ENCODE measurements around the gene CDYL2.
"Not testable (repeated sequence)": the region's sequence is repeated elsewhere in the genome, so short reads cannot be mapped to it uniquely, and the experiment has no call there.

The CDYL2 gene

GRCh38 chr16:80752541-80752940, 51.9 kb downstream of the CDYL2 start:
- H3K27ac Mint-ChIP-seq = no peak overlapping the region
- intact Hi-C loops (cut with micrococcal nuclease) = no loop called here
- H3K36me3 Mint-ChIP-seq (ENCODE audit: low read depth) = no peaks in the 10 kb centered on the region
- H3K4me3 Mint-ChIP-seq = no peak overlapping the region
- no peaks in the 10 kb centered on the region for H3K4me1 Mint-ChIP-seq (ENCODE audit: low read depth)
- no peaks in the 10 kb centered on the region for H3K27me3 Mint-ChIP-seq
- no peaks in the 10 kb centered on the region for H3K9me3 Mint-ChIP-seq

DNA sequence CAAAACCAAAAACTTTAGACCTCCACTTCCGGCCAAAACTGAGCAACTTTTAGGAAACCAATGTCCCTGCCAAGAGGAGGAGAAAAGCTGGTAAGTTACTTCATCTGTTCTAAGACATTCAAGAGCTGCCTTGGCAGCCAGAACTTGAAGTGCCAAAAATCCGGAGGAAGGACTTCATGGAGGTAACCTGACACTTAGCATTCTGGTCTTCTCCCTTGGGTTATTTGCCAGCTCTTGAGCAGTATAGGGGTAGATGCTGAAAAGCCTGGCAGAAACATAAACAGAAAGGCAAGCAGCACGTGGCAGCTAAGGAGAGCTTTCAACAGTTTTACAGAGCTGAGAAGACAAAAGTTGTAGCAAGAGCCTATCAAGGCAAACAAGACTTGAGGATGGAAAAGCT, 53.2 kb downstream of the CDYL2 start:
- no peak overlapping the region for H3K4me3 Mint-ChIP-seq
- no peaks in the 10 kb centered on the region for H3K9me3 Mint-ChIP-seq
- no peak overlapping the region for H3K27ac Mint-ChIP-seq
- H3K4me1 Mint-ChIP-seq (ENCODE audit: low read depth) = no peaks in the 10 kb centered on the region
- H3K27me3 Mint-ChIP-seq = no peaks in the 10 kb centered on the region
- H3K36me3 Mint-ChIP-seq (ENCODE audit: low read depth) = no peaks in the 10 kb centered on the region
- intact Hi-C loops (cut with micrococcal nuclease) = no loop called here

- Mint-ChIP-seq H3K36me3 (ENCODE audit: low read depth) (peaks cover 12% of the 10 kb centered on the region), H3K4me1 (ENCODE audit: low read depth) (peaks cover 7% of the 10 kb centered on the region), H3K4me3 (no peak overlapping the region), H3K27me3 (no peaks in the 10 kb centered on the region), H3K9me3 (peaks cover 19% of the 10 kb centered on the region), H3K27ac (no peak overlapping the region)
- intact Hi-C loops (cut with micrococcal nuclease) = no loop called here
These were observed 58.2 kb downstream of the CDYL2 start for GRCh38 chr16:80746231-80746630.

DNA sequence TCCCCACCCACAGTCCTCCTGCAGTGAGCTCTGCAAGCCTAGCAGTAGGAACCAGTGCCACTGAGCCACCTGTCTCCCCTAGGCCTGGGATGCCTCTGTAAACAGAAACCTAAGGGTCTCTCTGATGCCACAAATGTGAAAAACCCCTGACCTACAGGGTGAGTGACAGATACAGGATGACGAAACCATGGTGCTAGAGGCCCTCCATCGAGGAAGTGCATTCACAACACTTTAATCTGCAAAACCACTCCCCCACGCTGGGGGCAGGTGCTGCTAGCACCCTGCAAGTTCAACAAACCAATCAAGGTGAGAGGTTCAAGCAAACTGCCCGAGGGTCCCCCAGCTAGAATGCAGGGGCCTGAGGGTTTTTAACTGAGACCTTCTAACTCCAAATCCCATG, 59.5 kb downstream of the CDYL2 start:
- intact Hi-C loops (cut with micrococcal nuclease) = no loop called here
- Mint-ChIP-seq H3K4me3 (no peak overlapping the region), H3K36me3 (ENCODE audit: low read depth) (peaks cover 12% of the 10 kb centered on the region), H3K4me1 (ENCODE audit: low read depth) (peaks cover 7% of the 10 kb centered on the region), H3K27me3 (no peaks in the 10 kb centered on the region), H3K9me3 (peaks cover 29% of the 10 kb centered on the region), H3K27ac (no peak overlapping the region)

GRCh38 chr16:80743772-80744171, 60.6 kb downstream of the CDYL2 start:
- Mint-ChIP-seq H3K9me3 (peaks cover 40% of the 10 kb centered on the region), H3K27ac (no peak overlapping the region), H3K27me3 (no peaks in the 10 kb centered on the region), H3K36me3 (ENCODE audit: low read depth) (peaks cover 12% of the 10 kb centered on the region), H3K4me3 (no peak overlapping the region), H3K4me1 (ENCODE audit: low read depth) (peaks cover 7% of the 10 kb centered on the region)
- intact Hi-C loops (cut with micrococcal nuclease) = no loop called here

DNA sequence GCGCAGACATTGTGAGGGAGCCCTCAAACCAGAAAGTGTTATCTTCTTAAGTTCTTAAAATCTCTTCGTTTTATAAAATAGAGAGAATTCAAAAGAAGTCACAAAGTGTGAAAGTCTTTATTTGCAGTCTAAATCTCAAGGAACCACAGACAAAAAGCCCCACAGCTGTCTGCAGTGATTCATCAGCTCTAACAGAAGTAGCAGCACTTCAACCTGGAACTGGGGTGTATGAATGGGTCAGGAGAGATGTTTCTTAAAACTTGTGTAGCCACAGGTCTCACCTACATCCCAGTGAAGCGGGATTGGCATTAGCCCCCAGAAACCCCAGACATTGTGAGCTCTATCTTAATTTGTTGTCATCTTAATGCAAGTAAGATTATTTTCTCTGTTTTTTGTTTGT, 61.1 kb downstream of the CDYL2 start:
- Mint-ChIP-seq H3K27me3 (no peaks in the 10 kb centered on the region), H3K4me1 (ENCODE audit: low read depth) (peaks cover 7% of the 10 kb centered on the region), H3K9me3 (peaks cover 42% of the 10 kb centered on the region), H3K4me3 (no peak overlapping the region), H3K36me3 (ENCODE audit: low read depth) (peaks cover 12% of the 10 kb centered on the region), H3K27ac (no peak overlapping the region)
- intact Hi-C loops (cut with micrococcal nuclease) = no loop called here

DNA sequence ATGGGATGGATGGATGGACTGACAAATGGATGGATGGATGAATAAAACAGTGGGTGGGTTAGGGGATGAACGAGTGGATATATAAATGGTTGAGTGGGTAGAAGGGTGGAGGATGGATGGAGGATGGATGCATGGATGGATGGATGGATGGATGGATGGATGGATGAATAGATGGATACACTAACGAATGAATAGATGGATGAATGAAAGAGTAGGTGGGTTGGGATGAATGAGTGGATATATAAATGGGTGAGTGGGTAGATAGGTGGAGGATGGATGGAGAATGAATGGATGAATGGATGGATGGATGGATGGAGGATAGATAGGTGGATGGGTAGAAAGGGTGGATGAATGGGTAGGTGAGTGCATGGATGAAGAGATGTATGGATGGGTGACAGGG, 62.1 kb downstream of the CDYL2 start:
- Mint-ChIP-seq H3K36me3 (ENCODE audit: low read depth) (peaks cover 12% of the 10 kb centered on the region), H3K4me1 (ENCODE audit: low read depth) (peaks cover 7% of the 10 kb centered on the region), H3K27ac (no peak overlapping the region), H3K4me3 (no peak overlapping the region), H3K9me3 (peaks cover 42% of the 10 kb centered on the region), H3K27me3 (no peaks in the 10 kb centered on the region)
- intact Hi-C loops (cut with micrococcal nuclease) = no loop called here

DNA sequence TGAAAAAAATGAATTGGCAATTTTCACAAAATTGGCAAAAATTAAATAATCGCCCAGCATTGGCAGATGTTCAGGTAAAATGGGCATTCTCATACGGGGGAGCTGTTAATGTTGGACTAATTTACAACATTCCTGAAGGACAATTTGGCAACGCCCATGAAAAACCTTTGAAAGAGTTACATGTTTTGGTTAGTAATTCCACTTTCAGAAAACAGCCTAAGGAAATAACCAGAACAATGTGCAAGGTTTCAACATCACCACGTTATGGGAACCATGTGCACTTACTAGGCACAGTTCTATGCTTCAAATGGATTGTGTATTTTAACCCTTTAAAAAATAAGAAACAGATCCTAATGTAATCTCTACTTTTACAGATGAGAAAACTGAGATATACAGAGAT, 62.7 kb downstream of the CDYL2 start:
- Mint-ChIP-seq H3K4me3 (no peak overlapping the region), H3K27me3 (no peaks in the 10 kb centered on the region), H3K4me1 (ENCODE audit: low read depth) (peaks cover 7% of the 10 kb centered on the region), H3K36me3 (ENCODE audit: low read depth) (peaks cover 12% of the 10 kb centered on the region), H3K27ac (no peak overlapping the region), H3K9me3 (peaks cover 42% of the 10 kb centered on the region)
- intact Hi-C loops (cut with micrococcal nuclease) = no loop called here

- Mint-ChIP-seq H3K27me3 (no peaks in the 10 kb centered on the region), H3K4me3 (no peak overlapping the region), H3K9me3 (peaks cover 42% of the 10 kb centered on the region), H3K36me3 (ENCODE audit: low read depth) (peaks cover 12% of the 10 kb centered on the region), H3K4me1 (ENCODE audit: low read depth) (peaks cover 7% of the 10 kb centered on the region), H3K27ac (no peak overlapping the region)
- intact Hi-C loops (cut with micrococcal nuclease) = no loop called here
These were observed 64.9 kb downstream of the CDYL2 start for GRCh38 chr16:80739523-80739922.

- intact Hi-C loops (cut with micrococcal nuclease) = no loop called here
- H3K27ac Mint-ChIP-seq = no peak overlapping the region
- no peaks in the 10 kb centered on the region for H3K4me1 Mint-ChIP-seq (ENCODE audit: low read depth)
- H3K27me3 Mint-ChIP-seq = no peaks in the 10 kb centered on the region
- H3K9me3 Mint-ChIP-seq = peaks cover 42% of the 10 kb centered on the region
- H3K4me3 Mint-ChIP-seq = no peak overlapping the region
- peaks cover 12% of the 10 kb centered on the region for H3K36me3 Mint-ChIP-seq (ENCODE audit: low read depth)
These were observed 65.9 kb downstream of the CDYL2 start for GRCh38 chr16:80738521-80738920.

- Mint-ChIP-seq H3K27ac (no peak overlapping the region), H3K27me3 (no peaks in the 10 kb centered on the region), H3K36me3 (ENCODE audit: low read depth) (no peaks in the 10 kb centered on the region), H3K9me3 (peaks cover 33% of the 10 kb centered on the region), H3K4me3 (no peak overlapping the region), H3K4me1 (ENCODE audit: low read depth) (no peaks in the 10 kb centered on the region)
- intact Hi-C loops (cut with micrococcal nuclease) = no loop called here
These were observed 68.6 kb downstream of the CDYL2 start for GRCh38 chr16:80735846-80736245.

DNA sequence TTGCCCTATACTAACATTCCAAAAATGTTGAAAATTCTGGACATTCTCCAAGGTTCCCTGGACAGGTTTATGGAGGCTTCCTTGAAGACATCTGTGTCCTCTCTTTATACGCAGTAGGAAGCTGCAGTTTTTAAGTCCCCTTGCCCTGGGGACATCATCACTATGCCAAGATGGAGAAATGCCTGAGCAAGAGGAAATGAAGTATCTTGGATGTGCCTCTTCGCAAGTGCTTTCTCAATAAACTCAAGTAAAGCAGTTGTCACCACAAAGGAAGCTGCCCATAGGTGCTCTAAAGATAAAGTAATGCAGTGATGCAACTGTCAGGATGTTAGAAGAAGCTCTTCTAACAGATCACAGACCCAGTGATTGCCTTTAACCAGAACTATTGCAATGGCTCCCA, 71.0 kb downstream of the CDYL2 start:
- Mint-ChIP-seq H3K9me3 (peaks cover 34% of the 10 kb centered on the region), H3K27ac (no peak overlapping the region), H3K4me3 (no peak overlapping the region), H3K27me3 (no peaks in the 10 kb centered on the region), H3K36me3 (ENCODE audit: low read depth) (no peaks in the 10 kb centered on the region), H3K4me1 (ENCODE audit: low read depth) (no peaks in the 10 kb centered on the region)
- intact Hi-C loops (cut with micrococcal nuclease) = no loop called here

- H3K4me1 Mint-ChIP-seq (ENCODE audit: low read depth) = no peaks in the 10 kb centered on the region
- intact Hi-C loops (cut with micrococcal nuclease) = no loop called here
- H3K36me3 Mint-ChIP-seq (ENCODE audit: low read depth) = no peaks in the 10 kb centered on the region
- H3K27ac Mint-ChIP-seq = no peak overlapping the region
- no peaks in the 10 kb centered on the region for H3K27me3 Mint-ChIP-seq
- no peak overlapping the region for H3K4me3 Mint-ChIP-seq
- peaks cover 43% of the 10 kb centered on the region for H3K9me3 Mint-ChIP-seq
These were observed 72.5 kb downstream of the CDYL2 start for GRCh38 chr16:80731915-80732314.

DNA sequence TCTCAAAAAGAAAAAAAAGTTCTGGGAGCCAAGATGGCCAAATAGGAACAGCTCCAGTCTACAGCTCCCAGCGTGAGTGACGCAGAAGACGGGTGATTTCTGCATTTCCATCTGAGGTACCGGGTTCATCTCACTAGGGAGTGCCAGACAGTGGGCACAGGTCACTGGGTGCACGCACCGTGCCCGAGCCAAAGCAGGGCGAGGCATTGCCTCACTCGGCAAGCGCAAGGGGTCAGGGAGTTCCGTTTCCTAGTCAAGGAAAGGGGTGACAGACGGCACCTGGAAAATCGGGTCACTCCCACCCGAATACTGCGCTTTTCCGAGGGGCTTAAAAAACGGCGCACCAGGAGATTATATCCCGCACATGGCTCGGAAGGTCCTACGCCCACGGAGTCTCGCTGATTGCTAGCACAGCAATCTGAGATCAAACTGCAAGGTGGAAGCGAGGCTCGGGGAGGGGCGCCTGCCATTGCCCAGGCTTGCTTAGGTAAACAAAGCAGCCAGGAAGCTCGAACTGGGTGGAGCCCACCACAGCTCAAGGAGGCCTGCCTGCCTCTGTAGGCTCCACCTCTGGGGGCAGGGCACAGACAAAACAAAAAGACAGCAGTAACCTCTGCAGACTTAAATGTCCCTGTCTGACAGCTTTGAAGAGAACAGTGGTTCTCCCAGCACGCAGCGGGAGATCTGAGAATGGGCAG, 77.2 kb downstream of the CDYL2 start:
- H3K27me3 Mint-ChIP-seq; H3K36me3 Mint-ChIP-seq (ENCODE audit: low read depth); H3K27ac Mint-ChIP-seq; intact Hi-C loops (cut with micrococcal nuclease); H3K4me3 Mint-ChIP-seq; H3K4me1 Mint-ChIP-seq (ENCODE audit: low read depth): not testable (repeated sequence)
- peaks cover 79% of the 10 kb centered on the region for H3K9me3 Mint-ChIP-seq

DNA sequence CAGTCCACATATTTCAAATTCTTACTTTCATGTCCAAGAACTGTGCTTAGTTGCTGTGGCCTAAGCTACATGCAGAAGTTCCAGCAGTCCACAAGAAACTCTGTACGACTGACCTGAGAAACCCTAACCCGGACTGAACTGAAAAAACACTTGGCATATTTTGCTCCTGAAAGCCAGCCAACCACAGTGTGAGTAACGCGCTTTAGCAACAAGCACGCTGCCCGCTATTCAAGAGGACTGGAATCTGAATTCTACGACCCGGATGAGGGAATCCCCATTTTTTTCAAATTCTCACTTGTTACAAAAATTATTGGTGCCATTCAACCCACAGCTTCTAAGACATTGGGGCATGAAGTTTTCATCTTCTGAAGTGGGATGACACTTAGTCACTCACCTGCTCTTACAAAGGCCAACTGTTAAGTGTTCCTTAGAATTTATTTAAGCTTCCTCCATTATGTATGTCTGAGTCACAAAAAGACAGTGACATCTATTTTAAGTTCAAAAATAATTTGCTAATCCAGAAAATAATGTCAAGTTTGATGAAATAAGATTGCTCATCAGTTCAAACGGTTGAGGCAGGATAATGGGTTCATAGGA, 78.7 kb downstream of the CDYL2 start:
- H3K36me3 Mint-ChIP-seq (ENCODE audit: low read depth) = peaks cover 8% of the 10 kb centered on the region
- H3K4me1 Mint-ChIP-seq (ENCODE audit: low read depth) = no peaks in the 10 kb centered on the region
- intact Hi-C loops (cut with micrococcal nuclease) = no loop called here
- no peak overlapping the region for H3K27ac Mint-ChIP-seq
- no peak overlapping the region for H3K4me3 Mint-ChIP-seq
- no peaks in the 10 kb centered on the region for H3K27me3 Mint-ChIP-seq
- peaks cover 63% of the 10 kb centered on the region for H3K9me3 Mint-ChIP-seq
